NB4 (cell line): ENCODE results near the gene CNNM1.

Source experiments
- MAX ChIP-seq: IDR thresholded peaks from 2 replicates; pipeline ENCODE4 v1.6.1; 2011; ENCODE audit warnings: low read depth, low read length
- MYC ChIP-seq: IDR thresholded peaks from 2 replicates; pipeline ENCODE4 v1.6.1; 2011; ENCODE audit warnings: low read depth, low read length
- POLR2A ChIP-seq: IDR thresholded peaks from 2 replicates; pipeline ENCODE4 v1.6.1; 2011; ENCODE audit warnings: mild to moderate bottlenecking; ENCODE audit not compliant: insufficient read length; ENCODE audit errors: extremely low read depth
- TF ChIP-seq, protein P1 (sequence below): IDR thresholded peaks from one replicate; pipeline ENCODE4 v1.5.1; 2012; ENCODE audit warnings: low read depth, low read length

DNA sequence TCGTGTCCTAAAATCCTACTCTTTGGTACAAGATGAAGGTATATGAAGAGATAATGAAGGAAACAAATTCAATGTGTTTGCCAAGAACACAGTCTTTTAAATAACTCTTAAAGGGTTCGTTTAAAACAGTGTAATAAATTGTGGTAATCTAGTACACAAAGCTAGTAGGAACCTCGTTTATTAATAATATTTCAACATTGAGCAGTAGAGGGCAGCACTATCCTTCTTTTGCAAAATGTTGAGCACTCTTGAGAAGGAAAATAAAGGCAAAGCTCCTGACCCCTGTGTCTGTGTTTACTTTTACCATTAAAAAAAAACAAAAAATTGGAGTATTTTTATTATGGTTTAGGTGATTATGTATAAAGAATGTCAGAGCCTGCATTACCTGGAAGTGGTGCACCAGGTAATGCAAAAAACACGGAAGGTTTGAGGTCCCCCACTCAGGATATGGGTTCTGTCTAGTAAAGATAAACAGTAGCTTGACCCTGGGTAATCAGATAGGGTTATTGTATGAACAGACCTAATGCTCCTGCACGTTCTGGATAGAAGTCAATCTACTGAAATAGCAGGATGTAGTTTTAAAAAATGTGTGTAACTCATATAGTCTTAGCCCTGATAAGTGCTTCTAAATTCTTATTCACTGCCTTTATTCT lies 107.0 kb downstream of the CNNM1 start:
- TF ChIP-seq, protein P1, sequence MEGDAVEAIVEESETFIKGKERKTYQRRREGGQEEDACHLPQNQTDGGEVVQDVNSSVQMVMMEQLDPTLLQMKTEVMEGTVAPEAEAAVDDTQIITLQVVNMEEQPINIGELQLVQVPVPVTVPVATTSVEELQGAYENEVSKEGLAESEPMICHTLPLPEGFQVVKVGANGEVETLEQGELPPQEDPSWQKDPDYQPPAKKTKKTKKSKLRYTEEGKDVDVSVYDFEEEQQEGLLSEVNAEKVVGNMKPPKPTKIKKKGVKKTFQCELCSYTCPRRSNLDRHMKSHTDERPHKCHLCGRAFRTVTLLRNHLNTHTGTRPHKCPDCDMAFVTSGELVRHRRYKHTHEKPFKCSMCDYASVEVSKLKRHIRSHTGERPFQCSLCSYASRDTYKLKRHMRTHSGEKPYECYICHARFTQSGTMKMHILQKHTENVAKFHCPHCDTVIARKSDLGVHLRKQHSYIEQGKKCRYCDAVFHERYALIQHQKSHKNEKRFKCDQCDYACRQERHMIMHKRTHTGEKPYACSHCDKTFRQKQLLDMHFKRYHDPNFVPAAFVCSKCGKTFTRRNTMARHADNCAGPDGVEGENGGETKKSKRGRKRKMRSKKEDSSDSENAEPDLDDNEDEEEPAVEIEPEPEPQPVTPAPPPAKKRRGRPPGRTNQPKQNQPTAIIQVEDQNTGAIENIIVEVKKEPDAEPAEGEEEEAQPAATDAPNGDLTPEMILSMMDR, result peak; percentile 36
- TF ChIP-seq MAX (no peak), POLR2A (no peak), MYC (no peak)
